K562 (cell line): ENCODE data around the gene CRIP1. TPM values are rescaled to one million over a fixed set of nuclear protein-coding genes. Genes with fewer than 3 reads are reported as not detected.

Experiments used
- ATAC-seq: fragments of 200-7000 bp; cut with Tn5 transposase; 3 replicates; pipeline ENCODE4 v1.9.1; 2020; ENCODE audit warnings: moderate library complexity
- BruUV-seq: library from RNA; stranded (reverse); fragments of 400-500 nt; replicated peaks from 2 replicates; lab custom pipeline; 2021; lab: Mats Ljungman, UMichigan
- CTCF ChIA-PET: fragments of 300-600 bp; formaldehyde crosslinking; extraction: SDS; loops from one replicate; lab custom pipeline; 2021; ENCODE audit warnings: low intra/inter-chr PET ratio; lab: Yijun Ruan, JAX
- POLR2A ChIA-PET: fragments of 300-600, 350-650 bp; sonication (Branson Sonifier 250); formaldehyde crosslinking; extraction: SDS; loops from one replicate; lab custom pipeline; 2021; ENCODE audit warnings: antibody characterized with exemption, inconsistent platforms; lab: Yijun Ruan, JAX
- DNase-seq, 4 experiments: peaks; one replicate each; pipeline versions ENCODE4 v3.0.0 to v3.0.0-alpha.2; 2011 to 2018; ENCODE audit warnings: low spot score in 3 of 4, mixed read lengths in 3 of 4; ENCODE audit errors: extremely low read depth in 1 of 4
- FAIRE-seq: peaks from 2 replicates; lab custom pipeline; 2011; peaks lifted over from hg19 to GRCh38; lab: Jason Lieb, UNC
- H2AFZ ChIP-seq: 2 replicates; pipeline ENCODE4 v1.6.0; 2011; ENCODE audit warnings: low read depth, low read length, control low read depth, inconsistent platforms
- H3K27ac ChIP-seq: fragments of 200-600 bp; 3 replicates; pipeline ENCODE4 v1.8.0; 2011; ENCODE audit warnings: low read depth, mild to moderate bottlenecking, control low read depth, inconsistent platforms, low read length, moderate library complexity, mixed read lengths; ENCODE audit errors: extremely low read depth
- H3K27me3 ChIP-seq, 2 experiments: fragments of 300-600 bp in 1 of 2; 2 replicates in 1 of 2; 3 replicates in 1 of 2; pipeline versions ENCODE4 v1.6.0 to v1.8.0; 2011; ENCODE audit warnings: inconsistent platforms in 2 of 2, low read length in 2 of 2, mild to moderate bottlenecking in 1 of 2, mixed read lengths in 1 of 2, moderate library complexity in 1 of 2; ENCODE audit not compliant: control insufficient read depth in 2 of 2, insufficient read depth in 2 of 2
- H3K36me3 ChIP-seq: fragments of 300-600 bp; 3 replicates; pipeline ENCODE4 v1.8.0; 2011; ENCODE audit warnings: mild to moderate bottlenecking, low read length, inconsistent platforms; ENCODE audit not compliant: control insufficient read depth, insufficient read depth
- H3K4me1 ChIP-seq, 2 experiments: fragments of 200-600 bp in 1 of 2; replicated peaks in 1 of 2; 2 replicates in 1 of 2; 3 replicates in 1 of 2; pipeline versions ENCODE4 v1.5.1 to v1.8.0; 2011; ENCODE audit warnings: inconsistent platforms in 2 of 2, low read length in 2 of 2, mild to moderate bottlenecking in 1 of 2, mixed read lengths in 1 of 2, moderate library complexity in 1 of 2; ENCODE audit not compliant: control insufficient read depth in 2 of 2, insufficient read depth in 2 of 2
- H3K4me2 ChIP-seq: 2 replicates; pipeline ENCODE4 v1.6.1; 2011; ENCODE audit warnings: low read length, control low read depth, inconsistent platforms, mixed read lengths; ENCODE audit not compliant: insufficient read depth
- H3K4me3 ChIP-seq: fragments of 200-600 bp; sonication (generic), shearing (Covaris generic); 2 replicates; pipeline ENCODE4 v1.5.1; 2016; ENCODE audit warnings: control low read depth, inconsistent platforms
- H3K79me2 ChIP-seq: fragments of 200-600 bp; 3 replicates; pipeline ENCODE4 v1.8.0; 2011; ENCODE audit warnings: low read length, inconsistent platforms; ENCODE audit not compliant: control insufficient read depth, insufficient read depth
- H3K9ac ChIP-seq, 2 experiments: 2 replicates each; pipeline versions ENCODE4 v1.6.0 to v1.6.1; 2011; ENCODE audit warnings: low read depth in 2 of 2, low read length in 2 of 2, control low read depth in 1 of 2, inconsistent platforms in 1 of 2, mild to moderate bottlenecking in 1 of 2, mixed read lengths in 1 of 2; ENCODE audit not compliant: insufficient read depth in 1 of 2
- H3K9me1 ChIP-seq: one replicate; pipeline ENCODE4 v1.6.0; 2011; ENCODE audit warnings: inconsistent platforms, mild to moderate bottlenecking, low read length, moderate library complexity; ENCODE audit not compliant: control insufficient read depth, insufficient read depth
- H3K9me3 ChIP-seq: replicated peaks from 2 replicates; pipeline ENCODE4 v1.5.1; 2011; ENCODE audit warnings: low read depth, low read length, inconsistent platforms; ENCODE audit not compliant: control insufficient read depth, insufficient read depth
- H4K20me1 ChIP-seq: replicated peaks from 2 replicates; pipeline ENCODE4 v1.6.1; 2011; ENCODE audit warnings: low read length, inconsistent platforms, mixed read lengths; ENCODE audit not compliant: control insufficient read depth, insufficient read depth
- KDM4B ChIP-seq, 2 experiments: fragments of 450-650 bp in 1 of 2; sonication (generic) in 1 of 2; IDR thresholded peaks; 2 replicates each; pipeline ENCODE4 v1.6.1; 2016 to 2017; ENCODE audit warnings: borderline replicate concordance in 2 of 2, antibody characterized with exemption in 1 of 2, low read depth in 1 of 2, mild to moderate bottlenecking in 1 of 2
- SIN3B ChIP-seq: fragments of 450-650 bp; IDR thresholded peaks from 2 replicates; pipeline ENCODE4 v1.6.1; 2017; ENCODE audit warnings: low read depth, mild to moderate bottlenecking, moderate library complexity
- WGBS: fragments of 100-300 bp; shearing (Covaris generic); methylation state at CpG from one replicate; pipeline ENCODE4 v1.1.6; 2016; ENCODE audit warnings: low coverage, mixed read lengths; ENCODE audit not compliant: insufficient coverage; ENCODE audit errors: missing lambda C conversion rate; 5-methylcytosine and 5-hydroxymethylcytosine counted together
- in situ Hi-C: fragments of 300-500 bp; cut with MboI; formaldehyde crosslinking; loops from 4 replicates; pipeline ENCODE4 v1.15.0; 2018; ENCODE audit warnings: inconsistent platforms, mixed read lengths
- intact Hi-C: fragments of 100-400 bp; cut with micrococcal nuclease; formaldehyde crosslinking; loops from 2 replicates; pipeline ENCODE4 v1.14.2; 2022
- polyA plus RNA-seq, 8 experiments: library from polyadenylated mRNA; depleted of rRNA in 4 of 8; stranded (reverse) in 5 of 8; unstranded in 3 of 8; fragments of >200 nt; fragmentation: Nextera tagmentation in 2 of 8; fragmentation: Illumina TruSeq in 1 of 8; extraction: Ambion mirVana in 2 of 8; extraction: Trizol in 1 of 8; gene quantifications; 2 replicates each; pipeline versions ENCODE4 v1.2.1 to v1.2.3, GENCODE V29; 2011 to 2014; ENCODE audit warnings: inconsistent platforms in 1 of 8, missing spikeins in 1 of 8
- total RNA-seq, 7 experiments: library from RNA; depleted of rRNA in 6 of 7; stranded (reverse); fragments of >200 nt in 6 of 7; fragmentation: Illumina TruSeq in 2 of 7; extraction: Trizol in 2 of 7; gene quantifications; 2 replicates each; pipeline versions ENCODE4 v1.2.1 to v1.2.3, GENCODE V29; 2011 to 2021; ENCODE audit warnings: low replicate concordance in 1 of 7
- TF ChIP-seq, protein P1 (sequence below), 2 experiments: fragments of 450-650 bp; formaldehyde crosslinking in 1 of 2; IDR thresholded peaks; 2 replicates each; pipeline versions ENCODE4 v1.4.0 to v1.6.1; 2014 to 2020; ENCODE audit warnings: mild to moderate bottlenecking in 2 of 2, borderline replicate concordance in 1 of 2, low read depth in 1 of 2

Gene CRIP1
- total and polyA plus RNA-seq, 9 of the 15 experiments (the other 6 are each of a cell fraction or from before 2014, with no cell fraction given), result 0.11 to 0.58 (median 0.14) TPM; not detected in 6

DNA sequence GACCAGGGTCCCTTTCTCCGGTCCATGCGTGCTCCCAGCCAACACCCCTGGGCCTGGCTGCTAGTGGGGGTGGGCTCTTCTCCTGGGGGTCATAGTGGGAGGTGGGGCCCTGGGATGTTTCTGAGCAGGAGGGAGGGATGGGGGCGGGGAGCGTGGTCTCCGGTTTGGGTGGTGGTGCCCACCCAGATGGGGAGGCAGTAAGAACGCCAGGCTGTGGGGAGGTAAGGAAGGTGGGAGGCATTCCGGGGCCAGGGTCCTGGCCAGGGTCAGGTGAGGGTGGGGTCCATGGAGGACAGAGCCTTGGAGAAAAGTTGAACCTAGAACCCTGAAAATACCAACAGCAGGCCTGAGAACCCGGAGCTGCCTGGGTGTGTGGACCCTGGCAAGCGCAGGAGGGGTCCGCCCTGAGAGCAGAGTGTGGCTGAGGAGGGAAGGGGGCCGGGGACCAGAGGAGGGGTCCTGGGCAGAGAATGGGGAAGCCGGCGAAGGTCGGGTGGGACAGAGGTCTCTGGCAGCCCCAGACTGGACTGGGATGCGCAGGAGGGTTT is 6.4 kb upstream of the CRIP1 start:
- Histone ChIP-seq H3K27ac (no peak overlapping the region), H3K9ac (no peak overlapping the region), H3K9me3 (no peaks in the 10 kb centered on the region), H3K79me2 (no peaks in the 10 kb centered on the region), H3K36me3 (no peaks in the 10 kb centered on the region), H3K4me1 (peaks cover 5 to 91% of the 10 kb centered on the region in 2 experiments), H4K20me1 (no peaks in the 10 kb centered on the region; the same call in 1 of the 2 replicates), H3K27me3 (peaks cover 0 to 5% of the 10 kb centered on the region in 2 experiments; a peak in 1 of 5 replicates), H3K9me1 (no peaks in the 10 kb centered on the region), H3K4me2 (no peak overlapping the region), H2AFZ (no peak overlapping the region), H3K4me3 (no peak overlapping the region)
- DNase-seq (no peak), FAIRE-seq (no peak), ATAC-seq (no peak)
- WGBS, result 0% methylated on average over 2 of the region's 15 CpGs
- TF ChIP-seq KDM4B (IDR thresholded peaks at IDR 0.05; ENCODE audit: borderline replicate concordance in 2 of 2, low read depth in 1 of 2), result no peak
- TF ChIP-seq SIN3B, result no peak
- TF ChIP-seq, protein P1, sequence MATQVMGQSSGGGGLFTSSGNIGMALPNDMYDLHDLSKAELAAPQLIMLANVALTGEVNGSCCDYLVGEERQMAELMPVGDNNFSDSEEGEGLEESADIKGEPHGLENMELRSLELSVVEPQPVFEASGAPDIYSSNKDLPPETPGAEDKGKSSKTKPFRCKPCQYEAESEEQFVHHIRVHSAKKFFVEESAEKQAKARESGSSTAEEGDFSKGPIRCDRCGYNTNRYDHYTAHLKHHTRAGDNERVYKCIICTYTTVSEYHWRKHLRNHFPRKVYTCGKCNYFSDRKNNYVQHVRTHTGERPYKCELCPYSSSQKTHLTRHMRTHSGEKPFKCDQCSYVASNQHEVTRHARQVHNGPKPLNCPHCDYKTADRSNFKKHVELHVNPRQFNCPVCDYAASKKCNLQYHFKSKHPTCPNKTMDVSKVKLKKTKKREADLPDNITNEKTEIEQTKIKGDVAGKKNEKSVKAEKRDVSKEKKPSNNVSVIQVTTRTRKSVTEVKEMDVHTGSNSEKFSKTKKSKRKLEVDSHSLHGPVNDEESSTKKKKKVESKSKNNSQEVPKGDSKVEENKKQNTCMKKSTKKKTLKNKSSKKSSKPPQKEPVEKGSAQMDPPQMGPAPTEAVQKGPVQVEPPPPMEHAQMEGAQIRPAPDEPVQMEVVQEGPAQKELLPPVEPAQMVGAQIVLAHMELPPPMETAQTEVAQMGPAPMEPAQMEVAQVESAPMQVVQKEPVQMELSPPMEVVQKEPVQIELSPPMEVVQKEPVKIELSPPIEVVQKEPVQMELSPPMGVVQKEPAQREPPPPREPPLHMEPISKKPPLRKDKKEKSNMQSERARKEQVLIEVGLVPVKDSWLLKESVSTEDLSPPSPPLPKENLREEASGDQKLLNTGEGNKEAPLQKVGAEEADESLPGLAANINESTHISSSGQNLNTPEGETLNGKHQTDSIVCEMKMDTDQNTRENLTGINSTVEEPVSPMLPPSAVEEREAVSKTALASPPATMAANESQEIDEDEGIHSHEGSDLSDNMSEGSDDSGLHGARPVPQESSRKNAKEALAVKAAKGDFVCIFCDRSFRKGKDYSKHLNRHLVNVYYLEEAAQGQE (IDR thresholded peaks at IDR 0.05; ENCODE audit: borderline replicate concordance), result no peak
- TF ChIP-seq, protein P1 (CRISPR knock-in tag; IDR thresholded peaks at IDR 0.05; ENCODE audit: low read depth), result no peak
- ChIA-PET CTCF (interaction anchor here (1.5 kb wide), 1 partner anchor 48 kb away, joined by 4 read pairs; no protein-coding TSS in a partner anchor), POLR2A (interaction anchor here (1.4 to 2.4 kb wide), 2 partner anchors 8 to 10 kb away, joined by 8 to 12 read pairs; no protein-coding TSS in a partner anchor)
- intact Hi-C loops (no loop called here), in situ Hi-C loops (no loop called here)
- BruUV-seq, result no TSS peak
